Measurements from ENCODE around the gene GYPA.
"Not testable (repeated sequence)": the region's sequence is repeated elsewhere in the genome, so short reads cannot be mapped to it uniquely, and the experiment has no call there.

GYPA gene

DNA sequence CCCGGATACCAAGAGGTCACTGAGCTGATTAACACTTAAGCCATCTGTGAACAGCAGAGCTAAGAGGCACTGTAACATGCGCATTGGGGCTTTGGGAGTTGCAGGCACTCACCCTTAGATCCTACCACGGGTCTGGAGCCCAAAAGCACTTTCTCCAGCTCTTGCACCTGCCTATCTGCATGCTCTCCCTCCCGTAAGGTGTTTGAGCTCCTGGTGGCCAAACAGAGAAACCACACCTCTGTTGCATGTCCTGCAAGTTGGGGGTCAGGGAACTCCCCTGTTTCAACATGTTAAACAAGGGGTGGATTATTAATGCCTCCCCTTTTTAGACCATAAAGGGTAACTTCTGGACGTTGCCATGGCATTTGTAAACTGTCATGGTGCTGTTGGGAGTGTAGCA, 49.8 kb downstream of the GYPA start:
- no peak overlapping the region for H3K27ac ChIP-seq
- TF ChIP-seq, protein P1, sequence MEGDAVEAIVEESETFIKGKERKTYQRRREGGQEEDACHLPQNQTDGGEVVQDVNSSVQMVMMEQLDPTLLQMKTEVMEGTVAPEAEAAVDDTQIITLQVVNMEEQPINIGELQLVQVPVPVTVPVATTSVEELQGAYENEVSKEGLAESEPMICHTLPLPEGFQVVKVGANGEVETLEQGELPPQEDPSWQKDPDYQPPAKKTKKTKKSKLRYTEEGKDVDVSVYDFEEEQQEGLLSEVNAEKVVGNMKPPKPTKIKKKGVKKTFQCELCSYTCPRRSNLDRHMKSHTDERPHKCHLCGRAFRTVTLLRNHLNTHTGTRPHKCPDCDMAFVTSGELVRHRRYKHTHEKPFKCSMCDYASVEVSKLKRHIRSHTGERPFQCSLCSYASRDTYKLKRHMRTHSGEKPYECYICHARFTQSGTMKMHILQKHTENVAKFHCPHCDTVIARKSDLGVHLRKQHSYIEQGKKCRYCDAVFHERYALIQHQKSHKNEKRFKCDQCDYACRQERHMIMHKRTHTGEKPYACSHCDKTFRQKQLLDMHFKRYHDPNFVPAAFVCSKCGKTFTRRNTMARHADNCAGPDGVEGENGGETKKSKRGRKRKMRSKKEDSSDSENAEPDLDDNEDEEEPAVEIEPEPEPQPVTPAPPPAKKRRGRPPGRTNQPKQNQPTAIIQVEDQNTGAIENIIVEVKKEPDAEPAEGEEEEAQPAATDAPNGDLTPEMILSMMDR (conservative IDR thresholded peaks at IDR 0.05), result no peak; the same call in 1 of the 2 replicates
- no peak for TF ChIP-seq ZFX (IDR thresholded peaks at IDR 0.05)

DNA sequence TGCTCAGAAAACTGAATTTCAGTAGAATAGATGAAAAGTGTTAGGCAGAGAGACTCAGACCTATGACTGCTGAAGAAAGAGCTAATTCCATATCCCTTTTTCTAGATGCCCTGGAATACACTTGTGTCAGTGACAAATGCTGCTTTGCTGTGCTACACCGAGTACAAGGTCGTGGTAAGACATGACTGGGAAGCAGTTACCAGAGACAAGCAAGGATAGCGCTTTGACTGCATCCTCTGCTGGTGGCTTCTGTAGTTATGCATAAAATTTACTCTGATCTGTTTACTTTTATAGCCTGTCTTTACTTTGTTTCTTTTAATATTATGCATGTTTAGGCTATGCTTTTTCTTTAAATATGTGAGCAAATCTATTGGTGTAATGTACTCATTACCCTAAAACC, 58.5 kb downstream of the GYPA start:
- H3K27ac ChIP-seq, result not testable (repeated sequence)

DNA sequence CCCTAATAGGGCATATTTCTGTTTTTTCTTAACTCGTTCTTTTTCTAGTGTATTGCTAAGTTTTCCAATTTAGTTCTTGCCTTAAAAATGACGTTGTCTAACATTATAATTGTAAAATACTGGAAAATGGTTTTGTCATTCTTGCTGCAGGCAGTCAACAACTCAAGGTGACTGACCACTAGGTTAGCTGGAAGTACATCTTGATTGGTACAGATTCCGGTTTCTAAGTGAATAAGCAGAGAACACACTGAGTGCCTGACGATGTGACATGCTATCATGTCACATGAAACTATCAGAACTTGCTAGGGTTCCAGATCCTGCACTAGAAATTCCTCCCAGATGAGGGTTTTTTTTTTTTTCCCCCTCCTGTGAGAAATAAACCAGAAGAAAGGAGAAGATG, 60.4 kb downstream of the GYPA start:
- not testable (repeated sequence) for H3K27ac ChIP-seq

DNA sequence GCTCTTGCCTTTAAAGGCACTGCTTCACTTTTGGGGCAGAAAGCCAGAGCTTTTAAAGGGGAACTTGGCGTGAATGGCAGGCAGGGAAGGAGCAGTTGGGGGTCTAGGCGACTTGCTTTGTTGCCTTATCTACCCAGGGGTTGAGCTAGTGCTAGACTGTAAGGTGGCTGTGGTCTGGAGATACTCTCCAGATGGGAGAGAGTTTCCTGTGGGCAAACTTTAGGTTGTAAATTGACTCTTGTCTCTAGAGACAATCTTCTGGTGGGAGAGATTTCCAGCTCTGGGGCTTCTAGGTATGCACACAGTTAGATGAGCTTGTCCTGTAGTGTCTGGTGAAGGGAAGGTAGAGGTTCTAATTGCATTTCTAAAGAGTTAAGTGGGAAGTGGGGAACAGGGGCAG, 61.8 kb downstream of the GYPA start:
- not testable (repeated sequence) for H3K27ac ChIP-seq

DNA sequence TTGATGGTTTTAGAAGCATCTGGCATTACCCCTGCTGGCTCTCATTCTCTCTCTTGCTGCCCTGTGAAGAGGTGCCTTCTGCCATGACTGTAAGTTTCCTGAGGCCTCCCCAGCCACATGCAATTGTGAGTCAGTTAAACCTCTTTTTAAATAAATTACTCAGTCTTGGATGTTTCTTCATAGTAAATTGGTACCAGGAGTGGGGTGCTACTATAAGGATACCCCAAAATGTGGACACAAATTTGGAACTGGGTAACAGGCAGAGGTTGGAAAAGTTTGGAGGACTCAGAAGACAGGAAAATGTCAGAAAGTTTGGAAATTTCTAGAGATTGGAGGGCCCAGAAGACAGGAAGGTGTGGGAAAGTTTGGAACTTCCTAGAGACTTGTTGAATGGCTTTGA, 79.0 kb downstream of the GYPA start:
- not testable (repeated sequence) for H3K27ac ChIP-seq

DNA sequence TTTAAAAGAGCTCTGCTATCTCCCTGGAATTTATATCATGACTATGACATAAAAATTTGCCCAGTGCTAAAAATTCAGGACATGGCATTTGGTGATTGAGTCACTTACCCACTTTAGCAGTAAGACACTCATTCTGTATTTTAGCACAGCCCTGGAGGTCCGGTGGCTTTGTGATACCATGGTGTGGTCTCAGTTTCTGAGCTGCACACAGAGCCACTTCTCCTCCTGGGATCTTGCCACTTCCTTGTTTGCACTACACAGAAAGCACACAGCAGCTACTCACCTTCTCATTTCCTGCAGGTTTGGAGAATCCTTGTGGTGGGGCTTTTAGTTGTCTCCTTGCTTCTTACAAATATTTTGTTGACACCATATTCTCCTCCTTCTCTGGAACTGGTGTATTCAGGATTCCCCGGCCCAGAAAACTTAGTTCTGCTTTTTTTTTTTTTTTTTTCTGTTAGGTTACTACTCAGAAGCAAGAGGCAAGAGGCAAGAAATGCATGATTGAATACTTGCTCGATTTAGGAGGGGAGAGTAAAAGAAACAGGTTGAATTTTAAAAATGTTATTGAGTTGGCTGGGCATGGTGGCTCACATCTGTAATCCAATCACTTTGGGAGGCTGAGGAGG, 80.2 kb downstream of the GYPA start:
- H3K27ac ChIP-seq, result not testable (repeated sequence)
